Measurements from ENCODE around the gene OBSCN.

Gene OBSCN

GRCh38 chr1:228371741-228372182, 163.9 kb downstream of the OBSCN start:
- DNase-seq, result no peak

- no peak for DNase-seq
Measured at GRCh38 chr1:228372183-228373003, 164.5 kb downstream of the OBSCN start.

GRCh38 chr1:228373004-228373680, 165.3 kb downstream of the OBSCN start:
- DNase-seq, result no peak

DNA sequence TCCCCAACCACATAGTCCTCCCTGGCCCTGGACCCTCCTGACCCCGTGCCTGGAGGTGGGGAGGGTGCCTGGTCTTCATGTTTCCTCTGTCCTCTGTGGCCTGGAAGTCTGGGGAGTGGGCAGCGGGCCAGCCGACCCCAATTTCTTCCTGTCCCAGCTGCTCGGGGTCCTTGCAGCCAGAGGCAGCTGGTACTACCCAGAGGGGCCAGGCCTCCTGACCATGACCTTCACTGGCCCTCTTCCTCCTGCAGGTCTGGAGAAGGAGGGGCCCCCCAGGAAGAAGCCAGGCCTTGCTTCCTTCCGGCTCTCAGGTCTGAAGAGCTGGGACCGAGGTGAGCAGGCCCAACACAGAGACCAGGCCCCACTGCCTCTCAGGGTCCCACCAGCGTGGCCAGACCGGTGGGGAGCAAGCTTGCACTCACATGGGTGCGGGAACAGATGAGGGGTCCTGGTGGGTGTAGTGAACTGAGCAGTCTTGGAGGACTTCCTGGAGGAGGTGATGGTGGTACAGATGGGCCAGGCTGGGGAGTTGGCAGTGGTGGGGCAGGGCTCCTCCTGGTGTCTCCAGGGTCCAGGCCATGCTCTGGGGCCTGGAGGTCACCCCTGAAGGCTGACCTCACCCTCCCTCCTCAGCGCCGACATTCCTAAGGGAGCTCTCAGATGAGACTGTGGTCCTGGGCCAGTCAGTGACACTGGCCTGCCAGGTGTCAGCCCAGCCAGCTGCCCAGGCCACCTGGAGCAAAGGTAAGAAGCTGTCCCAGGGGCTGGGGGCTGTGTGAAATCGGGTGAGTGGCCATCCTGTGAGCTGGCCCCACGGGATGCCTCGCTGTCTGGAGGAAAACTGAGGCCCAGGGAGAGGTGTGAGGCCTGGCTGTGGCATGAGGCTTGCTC, 166.1 kb downstream of the OBSCN start:
- DNase-seq, result no peak

DNA sequence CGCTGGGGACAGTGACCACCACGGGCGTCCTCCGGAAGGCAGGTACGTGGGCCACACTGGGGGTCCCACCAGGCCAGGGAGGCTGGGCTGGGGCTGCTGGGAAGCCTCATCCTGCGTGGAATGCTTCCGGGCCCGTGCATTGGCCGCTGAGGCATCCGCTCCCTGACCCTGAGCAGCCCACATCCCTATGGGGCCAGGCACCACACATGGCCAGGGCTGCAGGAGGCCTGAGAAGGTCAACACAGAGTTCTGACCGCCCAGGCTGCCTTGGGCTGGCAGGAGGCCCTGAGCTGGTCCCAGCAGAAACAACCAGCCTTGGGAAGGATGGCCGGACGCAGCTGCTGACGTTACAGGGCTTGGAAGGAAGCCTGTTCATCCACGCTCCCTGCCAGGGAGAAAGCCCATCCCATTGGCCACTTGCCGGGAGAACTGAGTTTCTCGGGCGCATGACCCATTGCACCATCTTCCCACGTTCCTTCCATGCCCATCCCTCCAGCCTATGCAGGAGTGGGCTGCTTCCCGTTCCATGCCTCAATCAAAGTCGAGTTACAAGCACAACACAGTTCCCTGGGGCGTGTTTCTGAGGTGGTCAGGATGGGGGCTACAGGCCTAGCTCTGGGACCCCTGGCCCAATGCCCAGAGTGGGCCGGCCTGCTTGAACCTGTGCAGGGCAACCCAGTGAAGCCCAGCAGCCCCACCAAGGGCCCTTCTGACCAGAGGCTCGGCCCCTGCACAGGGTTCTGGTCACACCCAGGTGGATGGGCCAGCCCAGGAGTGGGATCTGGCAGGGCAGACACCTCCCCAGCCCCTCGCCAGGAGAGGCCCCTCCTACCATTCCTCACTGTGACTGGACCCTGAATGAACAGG, 167.1 kb downstream of the OBSCN start:
- DNase-seq, result no peak

DNA sequence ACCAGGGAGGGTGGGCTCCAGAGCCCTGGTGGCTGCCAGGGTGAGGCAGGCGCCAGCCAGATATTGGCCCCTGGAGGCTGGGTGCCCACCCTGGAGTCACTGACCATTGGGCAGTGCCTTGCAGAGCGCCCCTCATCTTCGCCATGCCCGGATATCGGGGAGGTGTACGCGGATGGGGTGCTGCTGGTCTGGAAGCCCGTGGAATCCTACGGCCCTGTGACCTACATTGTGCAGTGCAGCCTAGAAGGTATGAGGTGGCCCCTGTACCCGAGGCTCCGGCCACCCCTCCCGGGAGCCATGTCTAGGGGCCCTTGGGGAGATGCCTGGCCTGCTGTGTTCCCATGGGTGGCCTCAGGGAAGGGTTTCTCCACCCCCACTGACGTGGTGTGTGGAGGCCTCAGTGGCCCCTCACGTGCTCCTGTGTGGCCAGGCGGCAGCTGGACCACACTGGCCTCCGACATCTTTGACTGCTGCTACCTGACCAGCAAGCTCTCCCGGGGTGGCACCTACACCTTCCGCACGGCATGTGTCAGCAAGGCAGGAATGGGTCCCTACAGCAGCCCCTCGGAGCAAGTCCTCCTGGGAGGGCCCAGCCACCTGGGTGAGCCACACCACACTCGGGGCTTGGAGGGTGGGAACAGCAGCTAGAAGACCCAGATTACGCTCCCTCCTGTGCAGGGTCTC, 167.9 kb downstream of the OBSCN start:
- DNase-seq, result no peak

DNA sequence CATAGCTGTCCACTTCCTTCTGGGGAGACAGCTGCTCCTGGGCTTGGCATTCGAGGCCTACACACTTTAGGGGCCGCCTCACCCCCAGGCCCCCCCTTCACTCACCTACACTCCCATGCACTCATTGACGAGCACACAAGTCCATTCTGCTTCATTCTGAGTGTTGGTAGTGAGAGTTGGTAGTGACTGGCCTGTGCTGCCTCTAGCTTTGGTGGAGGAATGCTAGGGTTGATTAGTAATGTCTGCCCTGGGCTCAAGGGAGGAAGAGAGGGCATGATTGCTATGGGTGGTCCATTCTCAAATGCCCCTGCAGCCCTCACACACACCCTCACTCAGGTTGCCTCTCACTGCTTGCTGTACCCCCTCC, 168.4 kb downstream of the OBSCN start:
- DNase-seq, result no peak

GRCh38 chr1:228376651-228377631, 169.1 kb downstream of the OBSCN start:
- DNase-seq, result no peak

GRCh38 chr1:228377664-228378089, 169.8 kb downstream of the OBSCN start:
- no peak for DNase-seq

DNA sequence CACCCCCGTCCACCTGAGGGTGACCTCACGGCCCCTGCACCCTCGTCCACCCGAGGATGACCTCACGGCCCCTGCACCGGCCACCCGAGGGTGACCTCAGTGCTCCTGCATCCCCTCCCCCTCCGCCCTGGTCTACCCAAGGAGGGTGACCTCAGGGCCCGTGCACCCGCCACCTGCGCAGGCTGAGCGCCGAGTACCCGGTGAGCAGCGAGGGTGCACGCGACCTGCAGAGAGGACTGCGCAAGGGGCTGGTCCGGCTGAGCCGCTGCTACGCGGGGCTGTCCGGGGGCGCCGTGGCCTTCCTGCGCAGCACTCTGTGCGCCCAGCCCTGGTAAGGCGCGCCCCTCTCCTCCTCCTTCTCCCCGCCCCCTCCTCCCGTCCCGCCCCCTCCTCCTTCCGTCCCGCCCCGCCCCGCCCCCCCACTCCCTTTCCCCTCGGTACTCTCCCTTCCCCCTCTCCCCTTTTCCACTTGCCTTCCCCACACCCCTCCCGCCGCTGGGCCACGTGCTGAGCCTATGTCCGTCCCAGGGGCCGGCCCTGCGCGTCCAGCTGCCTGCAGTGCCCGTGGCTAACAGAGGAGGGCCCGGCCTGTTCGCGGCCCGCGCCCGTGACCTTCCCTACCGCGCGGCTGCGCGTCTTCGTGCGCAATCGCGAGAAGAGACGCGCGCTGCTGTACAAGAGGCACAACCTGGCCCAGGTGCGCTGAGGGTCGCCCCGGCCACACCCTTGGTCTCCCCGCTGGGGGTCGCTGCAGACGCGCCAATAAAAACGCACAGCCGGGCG, 170.4 kb downstream of the OBSCN start:
- peak; percentile 62 to 83 for DNase-seq

DNA sequence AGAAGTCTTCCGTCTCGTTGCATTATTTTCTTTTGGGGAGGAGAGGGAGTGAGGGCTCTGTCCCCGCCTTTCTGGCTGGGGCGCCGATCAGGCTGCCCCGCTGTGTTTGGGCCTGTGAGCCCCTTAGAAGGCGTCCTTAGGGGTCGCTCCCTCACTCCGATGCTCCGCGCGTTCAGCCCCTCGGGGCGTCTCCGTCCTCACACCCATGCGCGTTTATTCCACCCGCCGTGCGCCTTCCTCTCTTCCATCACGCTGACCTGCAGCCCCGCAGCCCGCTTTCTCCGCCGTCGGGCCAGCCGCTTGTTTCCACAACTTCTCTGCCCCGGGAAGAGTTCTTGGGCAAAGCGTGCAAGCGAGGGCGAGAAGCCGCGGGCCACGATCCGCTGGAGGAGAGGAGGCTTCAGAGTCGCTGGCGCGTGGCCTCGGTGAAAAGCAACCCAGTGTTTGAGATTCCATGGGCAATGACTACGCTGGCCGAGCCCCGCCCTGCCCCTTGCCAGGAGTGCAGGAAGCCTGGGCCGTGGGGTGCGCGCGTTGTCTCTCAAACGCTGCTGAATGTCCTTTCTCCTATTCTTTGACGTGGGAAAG, 171.1 kb downstream of the OBSCN start:
- peak; percentile 17 to 41 for DNase-seq

DNA sequence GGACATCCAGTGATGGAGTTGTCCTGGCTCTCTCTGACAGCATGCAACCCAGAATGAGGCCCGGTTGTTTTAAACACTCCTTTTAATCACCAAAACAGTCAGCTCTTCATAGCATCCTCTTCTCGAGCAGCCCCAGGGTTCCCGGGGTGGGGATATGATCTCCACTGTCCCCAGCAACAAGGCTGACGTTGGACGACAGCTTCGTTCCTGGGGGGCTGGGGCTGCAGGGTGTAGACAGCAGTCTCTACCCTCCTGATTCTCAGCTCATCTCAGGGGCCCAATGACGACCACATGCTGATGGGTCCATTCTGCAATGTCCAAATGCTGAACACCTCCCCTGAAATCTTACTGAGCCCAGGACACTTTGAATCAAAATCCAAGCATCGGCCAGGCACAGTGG, 171.8 kb downstream of the OBSCN start:
- no peak for DNase-seq

GRCh38 chr1:228381356-228381755, 173.5 kb downstream of the OBSCN start:
- DNase-seq, result no peak

DNA sequence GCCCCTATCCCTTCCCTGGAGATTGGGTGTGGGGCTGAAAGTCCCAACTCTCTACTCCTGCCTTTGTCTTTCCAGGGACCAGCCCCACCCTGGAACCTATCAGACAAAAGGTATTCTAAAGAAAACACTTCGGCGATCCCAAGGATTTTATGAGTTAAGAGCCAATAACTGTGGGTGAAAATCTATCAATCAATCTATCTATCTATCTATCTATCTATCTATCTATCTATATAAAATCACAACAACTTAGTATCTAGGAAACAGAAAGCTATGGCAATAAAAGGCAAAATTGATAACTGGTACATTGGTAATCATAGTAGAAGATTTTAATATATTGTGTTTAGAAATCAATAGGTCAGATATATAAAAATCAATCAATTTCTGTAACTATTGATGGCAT, 175.9 kb downstream of the OBSCN start:
- DNase-seq, result no peak

DNA sequence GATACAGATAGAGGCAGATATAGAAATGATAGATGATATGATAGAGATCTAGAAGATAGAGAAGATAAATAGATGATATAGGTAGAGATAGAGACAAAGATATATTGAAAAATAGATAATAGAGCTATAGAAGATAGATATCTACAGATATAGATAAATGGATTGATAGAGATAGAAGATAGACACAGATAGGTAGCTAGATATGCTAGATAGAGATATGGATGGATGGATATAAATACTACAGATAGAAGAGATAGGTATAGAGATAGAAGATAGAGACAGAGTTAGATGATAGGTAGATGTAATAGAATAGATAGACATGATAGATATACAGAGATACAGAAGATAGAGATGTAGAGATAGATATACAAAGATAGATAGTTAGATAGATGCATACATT, 177.4 kb downstream of the OBSCN start:
- no peak for DNase-seq

DNA sequence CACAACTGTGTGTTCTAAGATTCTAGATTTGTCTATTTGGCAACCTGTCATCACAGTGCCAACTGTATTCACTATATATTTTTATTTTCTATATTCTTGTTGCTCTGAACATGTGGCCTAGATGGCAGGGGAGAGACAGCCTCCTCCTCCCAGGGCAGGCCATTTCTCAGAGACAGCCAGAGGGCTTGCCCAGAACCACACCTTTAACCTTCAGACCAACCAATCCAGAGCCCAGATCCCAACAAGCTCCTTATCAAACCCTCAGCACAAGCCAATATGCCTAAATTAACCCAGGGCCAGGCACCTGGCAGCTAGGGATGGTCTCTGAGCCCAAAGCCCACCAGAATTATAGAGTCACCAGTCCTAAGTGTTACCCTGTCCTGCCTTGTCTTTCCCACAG, 179.5 kb downstream of the OBSCN start:
- DNase-seq, result no peak

DNA sequence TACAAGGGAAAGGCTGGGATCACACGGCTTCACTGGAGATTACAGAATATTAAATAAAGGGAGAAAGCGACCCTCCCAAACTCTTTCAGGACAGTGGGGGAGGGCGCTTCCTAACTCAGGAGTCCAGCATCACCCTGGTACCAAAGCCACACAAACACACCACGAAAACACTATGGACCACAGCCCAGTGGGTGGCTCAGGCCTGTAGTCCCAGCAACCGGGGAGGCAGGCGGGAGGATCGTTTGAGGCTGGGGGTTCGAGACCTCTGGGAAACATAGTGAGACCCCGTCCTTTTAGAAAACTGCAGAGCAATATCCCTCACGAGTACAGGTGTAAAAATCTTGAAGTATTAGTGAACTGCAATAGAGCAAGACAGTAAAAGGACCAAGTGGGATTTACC, 182.8 kb downstream of the OBSCN start:
- no peak for DNase-seq

DNA sequence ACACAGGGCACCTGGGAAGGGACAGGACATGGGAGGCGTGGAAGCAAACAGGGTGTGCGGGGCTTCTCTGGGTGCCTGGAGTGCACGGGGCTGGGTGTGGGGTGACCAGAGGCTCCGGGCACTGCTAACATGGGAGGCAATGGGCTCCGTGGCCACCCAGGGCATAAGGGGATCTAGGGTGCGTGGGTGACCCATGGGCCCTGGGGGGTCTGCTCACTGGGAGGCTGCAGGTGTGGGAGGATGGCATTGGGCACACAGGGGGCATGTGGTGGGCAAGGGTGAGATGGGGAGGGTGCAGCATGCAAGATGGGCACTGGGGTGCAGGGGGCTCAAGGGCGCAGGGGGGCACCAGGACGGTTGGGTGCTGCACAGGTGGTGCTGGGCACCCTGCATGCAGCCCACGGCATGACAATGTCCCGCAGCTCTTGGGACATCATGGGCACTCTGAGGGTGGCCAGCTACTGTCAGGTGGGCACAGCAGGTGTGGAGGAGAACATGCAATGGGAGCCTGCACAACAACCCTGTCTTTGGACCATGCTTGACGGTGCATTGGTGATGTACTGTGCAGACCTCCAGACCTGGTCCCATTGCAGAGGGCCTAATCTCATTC, 183.7 kb downstream of the OBSCN start:
- no peak for DNase-seq
